Neural progenitor cell (in vitro differentiated cells): ENCODE measurements around the gene NOX3. TPM values are rescaled to one million over a fixed set of nuclear protein-coding genes. Genes with fewer than 3 reads are reported as not detected.
"Not testable (repeated sequence)": the region's sequence is repeated elsewhere in the genome, so short reads cannot be mapped to it uniquely, and the experiment has no call there.

Source experiments
- DNase-seq: peaks from one replicate; pipeline ENCODE4 v3.0.0-alpha.2; 2016; ENCODE audit warnings: low spot score
- H2AFZ ChIP-seq: fragments of 200-600 bp; sonication (generic); replicated peaks from 2 replicates; pipeline ENCODE4 v1.6.1; 2016; ENCODE audit warnings: antibody characterized with exemption
- H3F3A ChIP-seq: fragments of 200-600 bp; sonication (generic); 2 replicates; pipeline ENCODE4 v1.6.1; 2016; ENCODE audit warnings: antibody characterized with exemption, low read depth
- H3K27ac ChIP-seq: fragments of 200-600 bp; sonication (generic); 2 replicates; pipeline ENCODE4 v1.5.1; 2016; ENCODE audit warnings: mild to moderate bottlenecking
- H3K27me3 ChIP-seq: fragments of 200-600 bp; sonication (generic); 2 replicates; pipeline ENCODE4 v1.6.1; 2016; ENCODE audit warnings: mild to moderate bottlenecking, moderate library complexity
- H3K36me3 ChIP-seq: fragments of 200-600 bp; sonication (generic); 2 replicates; pipeline ENCODE4 v1.5.1; 2016
- H3K4me1 ChIP-seq: fragments of 200-600 bp; sonication (generic); 2 replicates; pipeline ENCODE4 v1.6.1; 2016; ENCODE audit warnings: mixed run types
- H3K4me2 ChIP-seq: fragments of 200-600 bp; sonication (generic); 2 replicates; pipeline ENCODE4 v1.6.1; 2016
- H3K4me3 ChIP-seq: fragments of 200-600 bp; sonication (generic); 2 replicates; pipeline ENCODE4 v1.5.1; 2016
- H3K79me2 ChIP-seq: fragments of 200-600 bp; sonication (generic); 2 replicates; pipeline ENCODE4 v1.6.1; 2016; ENCODE audit warnings: low read depth
- H3K9ac ChIP-seq: fragments of 200-600 bp; sonication (generic); 2 replicates; pipeline ENCODE4 v1.6.1; 2016
- H3K9me3 ChIP-seq: fragments of 200-600 bp; sonication (generic); 2 replicates; pipeline ENCODE4 v1.5.1; 2016; ENCODE audit warnings: low read depth
- H4K20me1 ChIP-seq: fragments of 200-600 bp; sonication (generic); 2 replicates; pipeline ENCODE4 v1.6.1; 2016; ENCODE audit warnings: low read depth
- H3K27ac Mint-ChIP-seq: 3 replicates; pipeline ENCODE4 v1.8.0; 2021; ENCODE audit warnings: mixed read lengths
- H3K27me3 Mint-ChIP-seq: 2 replicates; pipeline ENCODE4 v1.8.0; 2022; ENCODE audit warnings: low read depth, mild to moderate bottlenecking, inconsistent platforms, moderate library complexity, mixed read lengths; ENCODE audit not compliant: insufficient read depth
- H3K36me3 Mint-ChIP-seq: 3 replicates; pipeline ENCODE4 v1.8.0; 2021; ENCODE audit warnings: mixed read lengths
- H3K4me1 Mint-ChIP-seq: 3 replicates; pipeline ENCODE4 v1.8.0; 2021; ENCODE audit warnings: mixed read lengths
- H3K4me3 Mint-ChIP-seq: 3 replicates; pipeline ENCODE4 v1.8.0; 2021; ENCODE audit warnings: mild to moderate bottlenecking, moderate library complexity, mixed read lengths
- H3K9me3 Mint-ChIP-seq: 3 replicates; pipeline ENCODE4 v1.8.0; 2020; ENCODE audit warnings: mixed read lengths
- EZH2 ChIP-seq: fragments of 200-600 bp; sonication (generic); IDR thresholded peaks from 2 replicates; pipeline ENCODE4 v1.6.1; 2017; ENCODE audit warnings: antibody characterized with exemption, mild to moderate bottlenecking, moderate library complexity
- EZH2phosphoT487 ChIP-seq: fragments of 200-600 bp; sonication (generic); IDR thresholded peaks from 2 replicates; pipeline ENCODE4 v1.6.1; 2017; ENCODE audit warnings: antibody characterized with exemption
- total RNA-seq: library from RNA; depleted of rRNA; stranded (reverse); fragments of >200 nt; gene quantifications from 2 replicates; pipeline ENCODE4 v1.2.3, GENCODE V29; 2015; ENCODE audit warnings: low replicate concordance
- TF ChIP-seq, protein P1 (sequence below): fragments of 200-600 bp; sonication (generic); IDR thresholded peaks from 2 replicates; pipeline ENCODE4 v1.5.1; 2017; ENCODE audit warnings: antibody characterized with exemption, mild to moderate bottlenecking

The NOX3 gene
- total RNA-seq, 1 donor from 2014 or later = not detected

DNA sequence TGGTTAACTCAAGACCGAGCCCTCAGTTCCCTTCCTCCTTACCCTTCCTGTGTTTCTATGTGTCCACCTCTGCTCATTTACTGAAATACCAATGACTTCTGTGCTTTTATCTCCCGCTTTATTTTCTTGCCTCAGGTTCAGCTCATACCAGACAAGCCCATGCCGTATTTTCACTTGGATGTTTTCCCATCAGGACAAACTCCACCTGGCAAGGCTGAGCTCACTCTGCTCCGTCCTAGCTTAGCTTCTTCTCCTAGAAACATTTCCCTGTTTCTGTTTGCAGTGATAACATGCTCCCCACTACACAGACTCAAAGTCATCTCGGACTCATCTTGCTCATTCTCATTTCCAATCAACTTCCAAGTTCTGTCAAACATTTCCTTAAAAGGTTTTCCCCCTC is 84.4 kb downstream of the NOX3 start:
- no peak overlapping the region for H3K9ac ChIP-seq
- no peak overlapping the region for H3K4me3 Mint-ChIP-seq
- H3K36me3 ChIP-seq = no peaks in the 10 kb centered on the region
- no peak overlapping the region for H3K4me2 ChIP-seq
- no peaks in the 10 kb centered on the region for H4K20me1 ChIP-seq
- no peaks in the 10 kb centered on the region for H3K79me2 ChIP-seq
- peaks cover 5% of the 10 kb centered on the region for H3F3A ChIP-seq
- H3K27ac Mint-ChIP-seq = no peak overlapping the region
- peak overlapping the region; percentile 47 for H2AFZ ChIP-seq
- peaks cover 4% of the 10 kb centered on the region for H3K4me1 ChIP-seq
- H3K9me3 Mint-ChIP-seq = no peaks in the 10 kb centered on the region
- H3K27me3 Mint-ChIP-seq = no peaks in the 10 kb centered on the region
- no peaks in the 10 kb centered on the region for H3K9me3 ChIP-seq
- H3K4me3 ChIP-seq = no peak overlapping the region
- no peak for DNase-seq
- no peak for TF ChIP-seq EZH2phosphoT487
- TF ChIP-seq EZH2 = no peak
- H3K27ac ChIP-seq = no peak overlapping the region
- no peaks in the 10 kb centered on the region for H3K27me3 ChIP-seq
- H3K36me3 Mint-ChIP-seq = no peaks in the 10 kb centered on the region
- H3K4me1 Mint-ChIP-seq = no peaks in the 10 kb centered on the region

DNA sequence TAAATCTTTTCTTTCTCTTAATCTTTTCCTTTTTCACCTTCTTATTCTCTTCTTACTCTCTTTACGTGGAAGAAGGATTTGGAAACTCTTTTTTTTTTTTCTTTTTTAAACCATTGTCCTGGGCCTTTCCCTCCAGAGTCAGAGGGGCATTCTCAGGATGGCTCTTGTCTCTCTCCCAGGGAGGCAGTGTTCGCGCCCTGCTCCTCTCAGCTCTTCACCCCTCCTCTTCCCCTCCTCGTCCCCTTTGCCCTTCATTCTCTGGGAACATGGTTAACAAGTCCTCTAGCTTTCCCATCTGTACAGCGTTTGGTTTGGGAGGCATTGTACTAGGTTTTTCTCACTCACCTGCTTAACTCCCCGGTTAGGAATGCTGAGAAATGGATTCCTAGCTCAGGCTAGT is 89.3 kb downstream of the NOX3 start:
- Mint-ChIP-seq H3K4me3 (no peak overlapping the region), H3K4me1 (no peaks in the 10 kb centered on the region), H3K27me3 (no peaks in the 10 kb centered on the region), H3K9me3 (no peaks in the 10 kb centered on the region), H3K36me3 (no peaks in the 10 kb centered on the region), H3K27ac (no peak overlapping the region)
- no peak overlapping the region for H3K9ac ChIP-seq
- peak; percentile 60 for DNase-seq
- H3K4me3 ChIP-seq = no peak overlapping the region
- H3F3A ChIP-seq = peaks cover 12% of the 10 kb centered on the region
- H3K27ac ChIP-seq = peak overlapping the region; percentile 46
- H3K36me3 ChIP-seq = no peaks in the 10 kb centered on the region
- no peaks in the 10 kb centered on the region for H3K79me2 ChIP-seq
- H2AFZ ChIP-seq = peak overlapping the region; percentile 50
- H3K4me2 ChIP-seq = no peak overlapping the region
- peaks cover 7% of the 10 kb centered on the region for H3K4me1 ChIP-seq
- H3K27me3 ChIP-seq = no peaks in the 10 kb centered on the region
- TF ChIP-seq, protein P1, sequence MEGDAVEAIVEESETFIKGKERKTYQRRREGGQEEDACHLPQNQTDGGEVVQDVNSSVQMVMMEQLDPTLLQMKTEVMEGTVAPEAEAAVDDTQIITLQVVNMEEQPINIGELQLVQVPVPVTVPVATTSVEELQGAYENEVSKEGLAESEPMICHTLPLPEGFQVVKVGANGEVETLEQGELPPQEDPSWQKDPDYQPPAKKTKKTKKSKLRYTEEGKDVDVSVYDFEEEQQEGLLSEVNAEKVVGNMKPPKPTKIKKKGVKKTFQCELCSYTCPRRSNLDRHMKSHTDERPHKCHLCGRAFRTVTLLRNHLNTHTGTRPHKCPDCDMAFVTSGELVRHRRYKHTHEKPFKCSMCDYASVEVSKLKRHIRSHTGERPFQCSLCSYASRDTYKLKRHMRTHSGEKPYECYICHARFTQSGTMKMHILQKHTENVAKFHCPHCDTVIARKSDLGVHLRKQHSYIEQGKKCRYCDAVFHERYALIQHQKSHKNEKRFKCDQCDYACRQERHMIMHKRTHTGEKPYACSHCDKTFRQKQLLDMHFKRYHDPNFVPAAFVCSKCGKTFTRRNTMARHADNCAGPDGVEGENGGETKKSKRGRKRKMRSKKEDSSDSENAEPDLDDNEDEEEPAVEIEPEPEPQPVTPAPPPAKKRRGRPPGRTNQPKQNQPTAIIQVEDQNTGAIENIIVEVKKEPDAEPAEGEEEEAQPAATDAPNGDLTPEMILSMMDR = no peak
- no peak for TF ChIP-seq EZH2phosphoT487
- no peak for TF ChIP-seq EZH2
- H3K9me3 ChIP-seq = no peaks in the 10 kb centered on the region
- H4K20me1 ChIP-seq = no peaks in the 10 kb centered on the region

- no peaks in the 10 kb centered on the region for H4K20me1 ChIP-seq
- Mint-ChIP-seq H3K4me3 (no peak overlapping the region), H3K36me3 (no peaks in the 10 kb centered on the region), H3K9me3 (no peaks in the 10 kb centered on the region), H3K27ac (no peak overlapping the region), H3K4me1 (no peaks in the 10 kb centered on the region), H3K27me3 (no peaks in the 10 kb centered on the region)
- no peak overlapping the region for H3K27ac ChIP-seq
- H3K4me1 ChIP-seq = peaks cover 7% of the 10 kb centered on the region
- no peaks in the 10 kb centered on the region for H3K79me2 ChIP-seq
- no peak overlapping the region for H3K4me2 ChIP-seq
- no peak overlapping the region for H3K9ac ChIP-seq
- H3K27me3 ChIP-seq = no peaks in the 10 kb centered on the region
- H3K9me3 ChIP-seq = no peaks in the 10 kb centered on the region
- peaks cover 4% of the 10 kb centered on the region for H3K36me3 ChIP-seq
- H3K4me3 ChIP-seq = no peak overlapping the region
- TF ChIP-seq, protein P1 = no peak
- no peak for TF ChIP-seq EZH2
- TF ChIP-seq EZH2phosphoT487 = no peak
- no peak overlapping the region for H2AFZ ChIP-seq
- DNase-seq = no peak
- peaks cover 12% of the 10 kb centered on the region for H3F3A ChIP-seq
Observed at GRCh38 chr6:155364844-155365437, 90.7 kb downstream of the NOX3 start.

DNA sequence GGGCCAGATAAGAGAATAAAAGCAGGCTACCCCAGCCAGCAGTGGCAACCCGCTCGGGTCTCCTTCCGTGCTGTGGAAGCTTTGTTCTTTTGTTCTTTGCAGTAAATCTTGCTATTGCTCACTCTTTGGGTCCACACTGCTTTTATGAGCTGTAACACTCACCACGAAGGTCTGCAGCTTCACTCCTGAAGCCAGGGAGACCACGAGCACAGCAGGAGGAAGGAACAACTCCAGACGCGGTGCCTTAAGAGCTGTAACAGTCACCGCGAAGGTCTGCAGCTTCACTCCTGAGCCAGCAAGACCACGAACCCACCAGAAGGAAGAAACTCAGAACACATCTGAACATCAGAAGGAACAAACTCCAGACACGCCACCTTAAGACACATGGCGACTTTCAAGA is 91.6 kb downstream of the NOX3 start:
- not testable (repeated sequence) for H3K27ac ChIP-seq, H3K79me2 ChIP-seq, H3K4me1 Mint-ChIP-seq, H3K27ac Mint-ChIP-seq, H3K27me3 Mint-ChIP-seq, H3K36me3 ChIP-seq, H3K4me1 ChIP-seq, H3K9ac ChIP-seq, DNase-seq, H3K9me3 ChIP-seq, H3K36me3 Mint-ChIP-seq, H3K4me3 Mint-ChIP-seq, H4K20me1 ChIP-seq, H3K4me3 ChIP-seq, H3K27me3 ChIP-seq, H3K9me3 Mint-ChIP-seq, H3K4me2 ChIP-seq
- Histone ChIP-seq H3F3A (peaks cover 12% of the 10 kb centered on the region), H2AFZ (peak overlapping the region; percentile 61)

- not testable (repeated sequence) for H3K4me1 Mint-ChIP-seq, H3K4me3 Mint-ChIP-seq, H2AFZ ChIP-seq, H3K27me3 Mint-ChIP-seq, H3K79me2 ChIP-seq, H3K9me3 ChIP-seq, H3K4me3 ChIP-seq, H3K4me1 ChIP-seq, H3K36me3 ChIP-seq, H3K27ac ChIP-seq, H4K20me1 ChIP-seq, H3K27me3 ChIP-seq, DNase-seq, H3K9ac ChIP-seq, H3K27ac Mint-ChIP-seq, H3K36me3 Mint-ChIP-seq, H3K9me3 Mint-ChIP-seq, H3K4me2 ChIP-seq
- peaks cover 12% of the 10 kb centered on the region for H3F3A ChIP-seq
Observed at GRCh38 chr6:155362968-155363632, 92.5 kb downstream of the NOX3 start.
